ENCODE results near the gene KCNQ5.

GRCh38 chr6:72822691-72823090 is 200.8 kb downstream of the KCNQ5 start:
- TF ChIP-seq, protein P1, sequence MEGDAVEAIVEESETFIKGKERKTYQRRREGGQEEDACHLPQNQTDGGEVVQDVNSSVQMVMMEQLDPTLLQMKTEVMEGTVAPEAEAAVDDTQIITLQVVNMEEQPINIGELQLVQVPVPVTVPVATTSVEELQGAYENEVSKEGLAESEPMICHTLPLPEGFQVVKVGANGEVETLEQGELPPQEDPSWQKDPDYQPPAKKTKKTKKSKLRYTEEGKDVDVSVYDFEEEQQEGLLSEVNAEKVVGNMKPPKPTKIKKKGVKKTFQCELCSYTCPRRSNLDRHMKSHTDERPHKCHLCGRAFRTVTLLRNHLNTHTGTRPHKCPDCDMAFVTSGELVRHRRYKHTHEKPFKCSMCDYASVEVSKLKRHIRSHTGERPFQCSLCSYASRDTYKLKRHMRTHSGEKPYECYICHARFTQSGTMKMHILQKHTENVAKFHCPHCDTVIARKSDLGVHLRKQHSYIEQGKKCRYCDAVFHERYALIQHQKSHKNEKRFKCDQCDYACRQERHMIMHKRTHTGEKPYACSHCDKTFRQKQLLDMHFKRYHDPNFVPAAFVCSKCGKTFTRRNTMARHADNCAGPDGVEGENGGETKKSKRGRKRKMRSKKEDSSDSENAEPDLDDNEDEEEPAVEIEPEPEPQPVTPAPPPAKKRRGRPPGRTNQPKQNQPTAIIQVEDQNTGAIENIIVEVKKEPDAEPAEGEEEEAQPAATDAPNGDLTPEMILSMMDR (IDR thresholded peaks at IDR 0.05): no peak
- TF ChIP-seq POLR2A (IDR thresholded peaks at IDR 0.05): no peak

Data from thyroid gland (tissue), 4 donors.